HG03565 (cell line): ENCODE data around the gene CACNA2D2.
"Not testable (repeated sequence)": the region's sequence is repeated elsewhere in the genome, so short reads cannot be mapped to it uniquely, and the experiment has no call there.

ENCODE experiments used
- ATAC-seq: cut with Tn5 transposase; IDR thresholded peaks from one replicate; pipeline ENCODE4 v1.9.1; 2021; ENCODE audit warnings: mild to moderate bottlenecking, moderate library complexity; ENCODE audit not compliant: unreplicated experiment

CACNA2D2 gene

DNA sequence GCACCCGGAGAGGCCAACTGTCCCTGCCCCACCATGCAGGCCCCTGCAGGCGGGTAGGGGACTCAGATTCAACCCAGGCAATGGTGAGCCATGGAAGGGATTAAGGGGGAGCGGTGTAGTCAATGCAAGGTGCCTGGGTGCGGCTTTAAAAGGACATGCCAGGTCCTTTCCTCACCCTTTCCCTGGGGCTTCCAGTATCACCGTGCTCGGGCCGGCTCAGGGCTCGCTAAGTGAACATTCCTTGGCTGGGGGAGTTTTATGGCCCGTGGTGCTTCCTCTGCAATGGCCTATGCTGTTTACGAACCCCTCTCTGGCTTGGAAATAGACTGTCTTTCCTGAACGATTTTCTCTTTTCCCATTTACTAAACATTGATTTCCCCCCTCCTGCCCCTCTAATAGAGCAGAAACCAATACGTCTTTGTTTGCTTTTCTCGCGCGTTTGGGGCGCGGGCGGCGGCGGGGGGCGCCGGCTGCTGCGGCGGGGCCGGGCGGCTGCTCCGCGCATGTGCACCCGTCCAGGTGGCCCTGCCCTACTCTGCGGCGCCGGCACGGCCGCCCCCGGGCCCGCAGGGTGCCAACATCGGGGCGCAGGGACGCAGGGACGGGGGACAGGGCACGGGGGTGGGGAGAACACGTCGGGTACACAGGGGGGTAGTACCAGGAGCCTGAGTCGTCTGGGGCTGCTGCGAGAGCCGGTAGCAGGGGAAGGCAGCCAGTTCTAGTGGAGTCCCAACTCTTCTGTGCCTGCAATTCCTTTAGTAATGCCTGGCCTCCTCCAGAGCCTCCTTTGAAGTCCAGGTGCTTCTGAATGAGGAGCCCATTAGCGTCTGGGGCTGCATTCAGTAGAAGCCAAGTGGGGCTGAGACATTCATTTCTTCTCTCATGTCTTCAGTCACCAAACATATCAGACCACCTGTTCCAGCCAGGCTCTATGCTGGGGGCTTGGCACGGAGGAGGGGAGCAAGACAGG lies 26.9 kb upstream of the CACNA2D2 start:
- no peak for ATAC-seq

DNA sequence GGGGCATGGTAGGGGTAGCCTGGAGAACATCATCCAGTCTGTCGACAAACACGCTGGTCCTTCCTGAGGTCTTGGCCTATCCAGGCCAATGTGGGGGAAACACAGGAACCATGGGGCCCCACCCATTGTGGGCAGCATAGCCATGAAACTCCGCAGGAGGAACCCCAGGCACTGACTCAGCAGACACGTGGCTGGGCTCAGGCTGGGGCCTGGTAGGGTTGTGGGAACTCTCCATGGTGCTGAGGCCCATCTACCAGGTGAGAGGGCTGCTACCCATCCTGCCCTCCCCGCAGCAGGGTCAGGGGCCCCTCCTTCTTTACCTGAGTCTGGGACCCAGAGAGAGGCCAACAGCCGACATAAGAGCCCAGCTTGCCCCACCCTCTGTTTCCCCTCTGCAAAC lies 22.6 kb upstream of the CACNA2D2 start:
- ATAC-seq: no peak

DNA sequence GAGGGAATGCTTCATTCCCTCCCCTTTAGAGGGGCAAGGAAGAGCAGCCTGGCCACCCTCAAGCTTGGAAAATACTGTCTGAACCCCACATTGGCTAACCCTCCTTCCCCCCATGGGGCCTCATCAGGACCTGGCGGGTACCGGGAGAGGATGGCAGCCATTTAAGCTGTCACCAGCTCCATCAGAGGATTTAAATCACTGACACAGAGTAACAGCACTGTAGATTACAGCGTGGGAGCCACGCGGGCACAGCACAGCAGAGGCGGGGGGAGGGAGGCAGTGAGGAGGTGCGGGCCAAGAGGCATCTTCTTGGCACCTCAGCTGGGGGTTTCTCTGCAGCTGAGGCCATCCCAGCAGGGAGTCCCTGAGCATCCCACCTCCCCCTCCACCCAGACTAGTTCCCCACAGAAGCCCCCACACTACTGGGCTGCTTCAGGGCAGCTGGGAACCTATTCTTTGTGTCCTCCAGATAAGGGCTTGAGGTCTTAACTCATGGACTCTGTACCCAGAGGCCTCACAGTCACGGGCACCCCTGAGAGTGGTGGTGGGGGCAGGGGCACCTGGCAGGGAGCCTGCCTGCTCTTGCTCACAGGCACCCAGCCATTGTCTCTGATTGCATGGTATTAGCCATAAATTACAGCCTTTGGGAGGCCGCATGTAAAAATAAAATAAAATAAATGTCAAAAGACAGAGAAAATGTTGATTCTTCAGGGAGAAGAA lies 21.9 kb upstream of the CACNA2D2 start:
- ATAC-seq: no peak

DNA sequence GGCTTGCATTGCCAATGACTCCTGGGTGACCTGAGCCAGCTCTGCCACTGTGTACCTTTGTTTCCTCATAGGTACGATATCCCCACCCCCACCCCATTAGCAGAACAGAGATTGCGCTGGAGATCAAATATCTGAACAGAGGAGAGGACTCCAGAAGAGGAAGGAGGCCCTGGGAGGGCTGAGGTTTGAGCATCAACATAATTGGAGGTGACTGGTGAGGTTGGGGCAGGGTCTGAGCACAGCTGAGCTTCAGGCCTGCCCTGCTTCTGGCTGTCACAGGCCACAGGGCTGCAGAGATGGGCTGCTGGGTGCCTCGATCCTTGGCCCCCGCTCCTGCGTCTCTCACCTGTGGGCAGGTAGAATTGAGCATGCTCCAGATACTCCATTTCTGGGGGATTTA lies 21.3 kb upstream of the CACNA2D2 start:
- ATAC-seq: no peak

DNA sequence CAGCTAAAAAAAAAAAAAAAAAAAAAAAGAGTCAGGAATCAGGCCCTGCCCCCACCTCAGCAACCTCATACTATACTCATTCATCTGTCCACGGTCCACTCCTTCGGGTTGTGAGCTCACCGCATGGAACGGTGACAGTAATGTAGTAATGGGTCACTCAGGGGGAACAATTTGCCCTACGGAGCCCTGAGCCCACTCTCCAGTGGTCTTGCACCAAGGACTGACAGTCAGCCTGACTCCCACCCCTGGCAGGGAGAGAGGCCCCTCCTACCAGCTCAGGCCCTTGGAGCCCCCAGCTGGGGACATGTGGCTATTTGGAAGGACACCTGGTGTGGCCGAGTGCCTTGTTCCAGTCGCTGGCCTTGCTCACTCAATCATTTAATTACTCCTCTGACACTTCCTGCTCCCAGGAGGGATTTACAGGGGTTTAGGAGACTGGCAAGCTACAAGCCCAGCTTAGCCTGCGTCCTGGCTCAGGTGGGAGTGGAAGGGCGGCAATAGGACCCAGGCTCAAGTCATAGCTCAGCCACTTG lies 19.9 kb upstream of the CACNA2D2 start:
- ATAC-seq: no peak

DNA sequence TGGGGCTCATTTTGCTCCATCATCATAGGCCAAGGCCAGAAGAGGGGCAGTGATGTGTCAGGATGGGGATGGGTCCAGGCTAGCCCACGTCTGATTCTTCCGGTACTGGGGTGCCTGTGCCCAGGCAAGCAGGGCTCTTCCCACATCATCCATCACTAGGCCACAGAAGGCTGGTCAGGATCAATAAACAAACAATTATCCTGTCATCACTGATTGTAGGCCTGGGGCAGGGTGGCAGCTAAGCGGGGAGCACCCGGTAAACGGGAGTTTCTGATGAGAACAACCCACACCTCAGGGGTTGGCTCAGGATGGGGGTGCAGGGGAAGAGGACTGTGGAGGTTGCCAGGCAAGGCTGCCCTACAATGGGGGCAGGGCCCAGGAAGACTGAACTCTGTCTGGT lies 18.1 kb upstream of the CACNA2D2 start:
- ATAC-seq: no peak

DNA sequence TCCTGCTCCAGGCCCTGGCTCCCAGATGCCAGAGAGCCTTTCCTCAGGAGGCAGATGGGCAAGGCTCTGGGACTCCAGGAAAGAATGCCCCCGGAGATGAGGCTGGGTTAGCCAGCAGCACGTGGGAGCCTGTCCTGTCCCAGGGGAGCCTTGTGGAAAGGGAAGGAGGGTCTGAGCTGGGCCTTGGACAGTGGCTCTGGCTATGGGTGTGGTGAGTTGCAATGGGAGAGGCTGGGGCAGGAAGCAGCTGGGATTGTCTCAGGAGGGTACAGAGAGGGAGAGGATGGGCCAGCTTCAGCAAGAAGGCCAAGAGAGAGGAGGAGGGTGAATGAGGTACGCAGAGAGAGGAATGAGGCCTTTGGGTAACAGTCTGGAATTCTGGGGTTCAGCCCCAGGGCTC lies 17.4 kb upstream of the CACNA2D2 start:
- no peak for ATAC-seq

DNA sequence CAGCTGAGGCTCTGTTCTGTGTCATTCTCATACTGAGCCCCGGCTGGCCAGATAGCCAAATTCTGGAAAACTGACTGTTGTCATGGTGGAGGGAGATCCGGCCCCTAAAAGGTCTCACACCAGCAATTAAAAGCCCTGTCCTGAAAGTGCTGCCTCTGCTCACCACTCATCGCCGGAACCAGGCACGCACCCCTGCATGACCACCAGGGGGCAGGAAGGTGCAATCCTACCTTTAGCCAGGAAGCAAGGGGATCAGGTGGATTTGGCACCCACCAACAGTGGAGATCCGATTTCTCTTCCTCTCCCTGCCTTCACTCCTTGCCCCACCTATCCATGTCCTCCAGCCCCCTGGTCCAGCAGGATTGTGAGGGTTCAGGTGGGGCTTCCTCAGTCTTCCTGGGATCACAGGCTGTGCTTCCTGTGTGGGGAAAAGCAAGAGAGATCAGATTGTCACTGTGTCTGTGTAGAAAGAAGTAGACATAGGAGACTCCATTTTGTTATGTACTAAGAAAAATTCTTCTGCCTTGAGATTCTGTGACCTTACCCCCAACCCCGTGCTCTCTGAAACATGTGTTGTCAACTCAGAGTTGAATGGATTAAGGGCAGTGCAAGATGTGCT lies 16.1 kb upstream of the CACNA2D2 start:
- no peak for ATAC-seq

DNA sequence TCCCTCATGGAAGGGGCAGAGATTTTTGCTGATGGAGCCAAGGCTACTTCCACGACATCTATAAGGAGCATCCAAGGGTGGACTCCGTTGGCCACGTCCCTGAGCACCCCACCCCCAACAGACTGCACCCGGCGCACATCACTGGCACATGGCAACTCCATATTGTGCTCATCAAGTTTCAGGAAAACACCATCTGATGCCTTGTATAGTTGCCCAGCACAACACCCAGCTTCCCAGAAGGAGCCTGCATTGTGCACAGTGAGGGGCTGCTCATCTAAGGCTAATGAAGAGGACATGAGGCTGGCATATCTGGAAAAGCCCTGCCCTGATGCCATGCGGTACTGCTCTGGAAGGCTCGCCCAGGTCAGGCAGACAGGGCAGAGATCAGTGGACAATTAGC lies 15.0 kb upstream of the CACNA2D2 start:
- ATAC-seq: no peak

DNA sequence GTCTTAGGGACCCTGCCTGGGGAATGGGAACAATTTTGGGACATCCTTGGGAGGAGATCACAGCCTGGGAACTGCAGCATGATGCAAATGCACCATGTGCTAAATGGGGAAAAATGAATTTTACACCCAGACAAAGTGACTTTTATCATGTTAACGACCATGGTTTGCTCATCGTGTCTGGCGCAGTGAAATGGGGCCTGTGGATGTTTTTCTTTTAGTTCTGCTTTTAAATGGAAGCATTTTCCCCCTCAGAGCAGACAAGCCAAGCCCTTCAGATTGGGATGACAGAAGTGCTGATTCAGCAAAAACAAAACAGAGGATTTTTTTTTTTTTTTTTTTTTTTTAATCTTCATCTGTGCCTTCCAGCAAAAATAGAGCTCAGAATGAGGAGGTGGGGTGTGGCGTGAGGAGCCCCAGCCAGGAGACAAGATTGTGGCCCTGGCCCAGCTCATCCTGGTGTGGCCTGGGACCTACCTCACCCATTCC lies 14.3 kb upstream of the CACNA2D2 start:
- no peak for ATAC-seq

DNA sequence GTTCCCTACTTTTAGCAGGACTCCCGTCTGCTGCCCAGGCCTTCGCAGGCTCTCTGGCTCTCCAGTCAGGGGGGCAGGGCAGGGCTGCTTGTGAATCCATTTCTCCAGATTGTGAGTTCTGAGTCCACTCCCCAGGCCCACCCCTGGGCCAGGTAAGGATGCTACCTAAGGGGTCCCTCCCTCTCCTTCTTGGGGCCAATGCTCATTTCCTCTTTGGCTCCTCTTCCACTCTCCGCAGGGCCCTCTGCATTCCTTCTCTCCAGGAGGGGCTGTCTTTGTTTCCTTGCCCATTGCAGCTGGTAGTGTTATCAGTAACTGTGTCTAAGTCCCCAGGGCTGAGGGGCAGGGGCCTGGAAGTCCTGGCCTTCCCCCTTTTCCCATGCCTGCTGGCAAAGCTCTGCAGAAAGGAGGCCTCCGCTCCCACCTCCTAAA lies 13.0 kb upstream of the CACNA2D2 start:
- ATAC-seq: no peak

DNA sequence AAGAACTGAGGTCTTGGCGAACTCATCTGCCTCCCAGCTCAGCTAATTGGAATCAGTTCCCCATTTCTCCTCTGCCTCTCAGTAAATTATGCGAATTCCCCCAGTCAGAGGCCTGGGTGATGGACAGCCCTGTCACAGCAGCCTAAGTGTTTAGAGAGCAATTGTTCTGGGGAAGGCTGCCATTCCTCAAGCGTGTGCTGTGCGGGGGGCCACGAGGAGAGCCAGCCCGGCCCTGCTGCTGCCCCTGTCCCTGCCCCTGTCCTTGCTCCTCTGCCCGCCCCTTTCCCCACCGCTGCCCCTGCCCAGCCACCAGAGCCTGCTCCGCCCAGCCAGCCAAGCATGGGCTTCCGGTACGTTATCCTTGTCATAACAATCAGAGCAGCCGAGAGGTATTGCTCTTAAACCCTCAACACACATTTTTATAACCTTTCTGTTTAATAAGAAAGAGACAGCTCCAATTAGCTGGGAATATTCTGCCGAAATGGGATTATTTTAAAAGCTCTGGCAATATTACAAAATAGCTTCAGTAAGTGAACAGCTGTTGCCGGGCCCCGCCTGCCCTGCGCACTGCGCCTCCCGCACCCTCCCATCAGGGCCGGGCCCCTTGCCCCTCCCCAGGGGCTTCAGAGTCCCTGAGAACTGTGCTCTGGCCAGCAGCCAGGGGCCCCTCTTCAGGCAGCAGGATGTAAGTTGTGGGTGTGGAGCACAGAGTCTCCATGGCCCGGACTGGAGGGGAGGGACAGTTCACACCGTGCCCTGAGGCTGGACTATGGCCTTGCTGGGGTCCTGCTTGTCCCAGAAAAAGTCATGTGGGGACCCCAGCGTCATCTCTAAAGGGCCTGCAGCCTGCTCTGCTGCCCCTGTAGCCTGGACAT lies 12.4 kb upstream of the CACNA2D2 start:
- ATAC-seq: no peak

DNA sequence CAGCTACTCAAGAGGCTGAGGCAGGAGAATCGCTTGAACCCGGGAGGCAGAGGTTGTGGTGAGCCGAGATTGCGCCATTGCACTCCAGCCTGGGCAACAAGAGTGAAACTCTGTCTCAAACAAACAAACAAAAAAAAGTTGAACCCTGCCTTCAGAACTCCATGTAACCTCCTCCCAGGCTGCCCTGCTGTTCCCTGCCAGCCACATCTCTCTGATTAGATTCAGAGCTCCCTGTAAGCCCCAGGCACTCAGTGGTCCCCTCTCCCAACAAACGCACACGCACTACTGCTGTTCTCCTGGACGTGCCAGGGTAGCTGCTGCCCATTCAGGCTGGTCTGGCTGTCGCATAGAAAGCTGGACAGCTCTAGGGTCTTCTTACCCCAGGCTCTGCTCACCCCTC lies 9.5 kb upstream of the CACNA2D2 start:
- ATAC-seq: not testable (repeated sequence)

DNA sequence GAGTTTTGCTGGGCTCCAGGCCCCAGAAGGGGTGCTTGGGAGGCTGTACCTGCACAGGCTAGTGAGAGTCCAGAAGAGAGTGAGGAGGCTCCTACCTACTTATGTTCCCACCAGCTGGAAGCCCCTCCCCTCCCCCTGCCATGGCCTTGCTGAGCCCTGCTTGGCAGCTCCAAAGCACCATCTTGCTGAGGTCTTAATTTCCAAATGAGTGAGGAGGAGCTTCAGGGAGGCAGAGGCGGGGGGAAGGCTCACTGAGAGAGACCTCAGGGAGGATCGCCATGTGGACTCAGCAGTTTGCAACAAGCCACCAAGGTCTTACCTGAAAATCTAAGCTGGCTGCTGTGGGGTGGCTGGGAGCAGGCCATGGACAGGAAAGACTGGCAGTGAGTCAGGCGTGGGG lies 8.7 kb upstream of the CACNA2D2 start:
- no peak for ATAC-seq

DNA sequence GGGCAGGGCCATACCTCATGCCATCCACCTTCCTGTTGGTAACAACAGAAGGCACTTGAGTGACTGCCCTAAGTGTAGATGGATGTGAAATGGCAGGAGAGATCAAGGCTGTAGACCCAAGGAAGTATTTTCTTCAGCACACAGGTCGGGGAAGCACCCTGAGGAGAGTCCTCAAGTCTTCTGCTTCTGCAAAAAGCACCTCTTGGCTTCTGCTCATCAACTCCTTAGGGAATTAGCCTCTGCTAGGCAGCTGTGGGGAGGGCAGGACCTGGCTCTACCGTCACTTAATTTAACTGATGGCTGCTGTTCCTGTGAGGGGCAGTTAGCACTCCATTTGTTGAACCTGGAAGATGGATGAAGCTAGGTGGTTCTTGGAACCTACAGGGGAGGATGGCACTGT lies 6.9 kb upstream of the CACNA2D2 start:
- no peak for ATAC-seq

DNA sequence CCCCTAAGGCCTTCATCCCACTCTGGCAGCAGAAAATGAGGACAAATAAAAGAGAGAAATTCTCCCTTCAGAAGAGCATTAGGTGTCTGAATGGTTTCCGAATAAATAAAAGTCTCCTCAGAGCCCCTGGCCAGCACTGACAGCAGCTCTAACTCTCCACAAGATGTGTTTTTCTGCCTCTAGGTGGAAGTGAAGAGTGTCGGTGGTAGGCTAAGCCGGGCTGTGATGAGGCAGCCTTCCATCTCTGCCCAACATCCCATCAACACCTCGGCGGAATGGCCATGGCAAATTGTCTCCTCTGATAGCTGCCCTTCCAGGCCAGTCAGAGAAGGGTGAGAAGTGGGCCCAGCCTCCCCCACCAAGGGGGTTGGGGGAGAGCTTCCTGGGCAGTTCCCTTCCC lies 6.3 kb upstream of the CACNA2D2 start:
- no peak for ATAC-seq

DNA sequence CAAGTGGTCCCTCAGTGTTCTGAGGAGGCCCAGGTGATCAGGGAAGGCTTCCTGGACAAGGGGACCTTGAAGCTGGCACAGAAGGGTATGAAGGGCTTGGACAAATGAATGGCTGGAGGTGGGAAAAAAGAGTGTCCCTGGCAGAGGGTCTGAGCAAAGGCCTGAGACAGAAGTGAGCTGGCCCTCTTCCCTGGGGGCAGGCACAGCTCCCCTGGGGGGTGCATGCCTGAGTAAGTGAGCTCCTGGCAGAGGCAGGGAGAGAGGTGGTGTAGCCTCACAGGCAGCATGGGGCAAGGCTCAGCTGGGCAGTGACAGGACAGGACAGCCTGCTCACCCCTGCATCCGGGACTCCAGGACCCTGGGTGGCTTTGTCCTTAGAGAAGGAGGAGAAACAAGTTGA lies 5.4 kb upstream of the CACNA2D2 start:
- ATAC-seq: no peak

DNA sequence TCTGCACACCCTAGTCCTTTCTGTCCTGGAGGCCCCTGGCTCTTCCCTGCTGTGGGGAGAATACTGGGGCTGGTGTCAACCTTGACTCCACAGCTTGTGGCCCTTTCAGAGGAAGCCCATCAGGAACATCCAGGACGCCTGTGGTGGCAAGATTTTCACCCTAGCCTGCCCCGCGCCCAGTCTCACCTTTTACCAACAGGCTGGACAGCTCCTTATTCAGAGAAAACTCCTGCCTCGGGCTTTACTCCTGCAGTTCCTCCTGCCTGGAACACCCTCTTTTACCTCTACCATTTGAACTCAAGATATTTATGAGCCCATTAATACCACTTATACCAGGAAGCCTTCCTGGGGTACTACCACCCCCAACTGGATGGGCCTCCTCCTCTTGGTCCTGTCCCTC lies 2.7 kb upstream of the CACNA2D2 start:
- no peak for ATAC-seq

DNA sequence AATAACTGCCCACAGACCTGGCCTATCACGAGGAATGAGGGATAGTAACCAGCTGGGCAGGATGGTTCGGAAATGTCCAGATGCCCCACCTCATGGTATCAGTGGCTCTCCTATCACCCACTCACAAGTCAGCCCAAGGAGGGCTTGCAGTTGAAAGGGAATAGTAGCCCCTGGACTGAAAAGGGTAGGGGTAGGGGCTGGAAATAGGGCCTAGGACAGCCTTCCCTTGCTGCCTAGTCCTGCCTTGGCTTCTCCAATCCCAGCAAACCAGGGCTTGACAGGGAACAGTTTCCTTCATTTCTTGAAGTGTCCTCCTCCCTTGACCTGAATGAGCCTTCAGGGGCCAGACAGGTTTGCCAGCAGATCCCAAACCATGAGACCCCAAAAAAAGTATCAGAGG lies 1.2 kb upstream of the CACNA2D2 start:
- ATAC-seq: no peak
